GM18907 (cell line): ENCODE results near the gene HOXA13.

ENCODE experiments used
- ATAC-seq: cut with Tn5 transposase; IDR thresholded peaks from one replicate; pipeline ENCODE4 v1.9.1; 2021; ENCODE audit warnings: mild to moderate bottlenecking, moderate library complexity; ENCODE audit not compliant: unreplicated experiment

The HOXA13 gene

DNA sequence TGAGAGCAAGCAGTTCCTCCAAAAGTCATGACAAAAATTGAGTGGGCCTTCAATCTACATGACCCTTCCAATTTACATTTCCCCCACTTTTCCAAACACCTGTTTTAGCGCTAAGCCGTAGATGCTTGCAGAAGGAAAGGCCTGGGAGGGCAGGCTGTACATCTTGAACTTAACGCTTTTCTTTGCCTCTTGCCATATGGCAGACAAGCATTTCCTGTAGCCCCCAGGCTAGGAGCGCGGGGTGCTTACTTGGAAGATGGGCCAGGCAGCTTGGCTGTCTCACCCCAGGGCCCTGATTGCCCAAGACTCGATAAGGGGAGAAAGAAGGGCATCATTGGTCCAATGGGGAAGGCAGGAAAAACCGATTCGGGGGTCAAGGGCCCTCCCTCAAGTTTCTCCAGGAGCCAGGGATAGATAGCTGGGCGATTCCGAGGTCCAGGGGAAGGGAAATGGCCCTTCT lies 27.5 kb downstream of the HOXA13 start:
- no peak for ATAC-seq

DNA sequence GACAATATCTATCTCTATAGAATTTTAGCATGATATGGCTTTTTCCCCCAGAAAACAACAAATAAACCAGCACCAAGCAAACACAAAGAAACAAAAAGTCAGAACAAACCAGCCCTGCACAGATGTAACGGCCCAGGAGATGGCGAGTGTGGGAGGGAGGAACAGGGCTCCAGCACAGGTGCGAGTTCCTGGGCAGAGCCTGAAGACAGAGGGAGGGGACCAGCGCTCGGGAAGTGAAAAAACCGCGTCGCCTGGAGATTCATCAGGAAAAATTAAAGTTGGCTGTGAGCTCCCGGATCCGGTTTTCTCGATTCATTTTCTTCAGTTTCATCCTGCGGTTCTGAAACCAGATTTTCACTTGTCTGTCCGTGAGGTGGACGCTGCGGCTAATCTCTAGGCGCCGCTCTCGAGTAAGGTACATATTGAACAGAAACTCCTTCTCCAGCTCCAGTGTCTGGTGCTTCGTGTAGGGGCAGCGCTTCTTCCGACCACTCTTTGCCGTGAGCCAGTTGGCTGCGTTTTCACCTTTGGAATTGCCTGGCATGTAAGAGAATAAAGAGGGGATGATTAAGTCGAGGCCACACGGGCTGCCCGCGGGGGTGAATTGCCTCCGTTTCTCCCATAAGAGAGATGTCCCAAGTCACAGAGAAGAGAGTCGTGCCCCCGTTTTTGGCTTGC lies 28.1 kb downstream of the HOXA13 start:
- ATAC-seq, result no peak

DNA sequence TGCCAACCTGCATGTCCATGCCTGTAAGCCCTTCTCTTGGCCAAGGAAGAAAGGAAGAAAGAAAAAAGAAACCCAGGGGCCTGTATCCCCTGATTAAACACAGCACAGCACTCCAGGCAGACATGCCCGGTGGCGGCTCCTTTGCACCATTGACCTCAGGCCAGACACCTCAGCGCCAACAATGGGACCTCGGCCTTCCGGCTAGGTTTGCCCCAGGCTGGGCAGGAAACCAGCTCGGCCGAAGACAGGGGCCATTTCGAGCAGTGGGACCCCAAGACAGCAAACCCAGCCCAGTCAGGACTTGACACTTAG lies 28.6 kb downstream of the HOXA13 start:
- no peak for ATAC-seq

DNA sequence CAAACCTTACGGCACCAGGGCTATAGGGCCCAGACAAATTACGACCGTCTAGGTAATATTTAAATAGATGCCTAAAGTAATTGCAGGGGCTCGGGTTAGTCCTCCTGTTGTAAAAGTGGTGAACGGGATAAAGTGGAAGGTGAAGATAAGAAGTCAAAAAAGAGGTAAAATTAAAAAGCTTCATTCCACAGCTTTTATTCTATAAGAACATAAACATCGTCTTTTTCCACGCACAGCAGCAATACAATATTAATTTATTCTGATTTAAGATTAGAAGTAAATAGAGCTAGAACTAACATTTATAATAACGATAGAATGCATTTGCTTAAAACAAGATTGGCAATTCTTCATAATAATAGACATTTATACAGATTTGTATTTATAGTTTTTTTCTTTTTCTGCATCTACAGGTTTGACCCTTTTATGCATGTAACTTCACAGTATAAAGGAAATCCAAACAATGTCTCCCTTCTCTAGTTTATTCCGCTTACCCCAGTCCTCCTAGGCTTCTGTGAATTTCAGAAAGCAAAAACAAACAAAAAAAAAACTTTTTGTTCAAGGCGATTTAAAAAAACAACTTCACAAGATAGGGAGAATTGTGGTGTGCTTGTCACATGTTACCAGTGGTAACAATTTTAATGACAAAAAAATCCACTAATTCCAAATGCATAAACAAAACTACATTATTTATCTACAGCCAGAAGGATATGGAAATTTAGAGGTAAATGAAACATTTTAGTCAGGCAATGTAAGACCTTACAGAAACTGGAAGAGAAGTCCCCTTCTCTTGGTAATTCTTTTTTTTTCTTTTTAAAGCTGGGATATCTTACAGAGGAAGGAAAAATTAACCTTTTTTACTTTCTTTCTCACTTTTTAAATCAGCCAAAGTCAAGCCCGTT lies 29.2 kb downstream of the HOXA13 start:
- no peak for ATAC-seq

DNA sequence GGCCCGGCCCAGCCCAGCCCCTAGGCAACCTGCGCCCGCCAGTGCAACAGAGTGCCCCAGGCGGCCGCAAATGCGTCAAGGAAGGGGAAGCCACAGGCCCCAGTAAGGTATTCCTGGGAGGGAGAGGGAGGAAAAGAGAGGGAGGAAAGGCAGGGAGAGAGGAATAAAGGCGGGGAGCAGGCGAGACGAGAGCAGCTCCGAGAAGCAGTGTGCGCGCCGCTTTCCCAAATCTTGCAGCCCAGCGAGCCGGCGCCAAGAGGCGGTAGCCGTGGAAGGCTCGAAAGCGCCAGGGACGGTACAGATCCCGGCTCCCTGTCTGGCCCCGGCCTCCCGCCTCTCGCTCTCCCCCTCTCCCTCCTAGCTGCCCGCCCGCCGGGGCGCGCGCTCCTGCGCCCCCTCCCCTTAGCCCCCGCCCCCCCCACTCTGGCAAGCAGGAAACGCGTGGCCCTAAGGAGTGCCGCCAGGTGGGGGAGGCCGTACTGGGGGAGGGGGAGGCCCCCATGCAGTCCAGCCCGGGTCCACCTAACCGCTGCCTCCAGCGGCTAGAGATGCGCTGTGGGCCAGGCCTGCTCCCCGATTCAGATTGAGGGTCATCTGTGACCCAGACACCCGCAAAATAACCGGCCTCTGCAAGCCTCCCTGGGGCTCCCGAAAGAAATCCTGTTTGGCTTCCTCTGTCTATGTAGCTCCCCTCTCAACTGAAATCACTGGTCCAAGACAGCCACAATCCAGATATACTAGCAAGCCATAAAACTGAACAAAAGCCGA lies 30.0 kb downstream of the HOXA13 start:
- ATAC-seq, result no peak

DNA sequence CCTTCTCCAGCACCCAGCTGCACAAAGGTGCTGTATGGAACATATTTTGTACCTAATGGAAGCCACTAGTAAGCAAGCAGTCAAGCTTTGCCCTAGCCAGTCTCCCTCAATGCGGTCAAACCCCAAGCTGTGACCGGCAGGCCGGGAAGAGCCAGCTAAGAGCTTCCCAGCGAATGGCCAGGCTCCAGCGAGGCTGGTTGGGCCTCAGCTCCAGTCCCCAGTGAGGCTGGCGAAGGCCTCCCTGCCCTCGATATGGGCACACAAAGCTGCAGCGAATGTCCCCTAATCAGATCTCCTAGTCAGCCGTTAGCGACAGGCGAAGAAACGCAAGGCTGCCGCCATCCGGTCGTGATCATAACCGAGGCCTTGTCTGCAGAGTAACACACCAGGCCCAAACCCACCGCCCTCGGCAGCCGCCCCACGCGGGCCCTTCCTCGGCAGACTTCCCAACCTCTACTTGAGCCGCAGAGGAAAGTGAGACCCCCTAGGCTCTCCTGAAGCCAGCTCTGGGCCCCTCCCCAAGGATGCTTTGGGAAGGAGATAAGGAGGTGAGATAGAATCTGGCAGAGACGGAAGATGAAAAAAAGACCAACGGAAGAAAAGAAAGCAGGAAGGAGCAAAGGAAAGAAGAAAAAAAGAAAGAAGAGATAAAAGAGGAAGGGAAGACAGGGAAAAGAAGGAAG lies 31.5 kb downstream of the HOXA13 start:
- no peak for ATAC-seq

DNA sequence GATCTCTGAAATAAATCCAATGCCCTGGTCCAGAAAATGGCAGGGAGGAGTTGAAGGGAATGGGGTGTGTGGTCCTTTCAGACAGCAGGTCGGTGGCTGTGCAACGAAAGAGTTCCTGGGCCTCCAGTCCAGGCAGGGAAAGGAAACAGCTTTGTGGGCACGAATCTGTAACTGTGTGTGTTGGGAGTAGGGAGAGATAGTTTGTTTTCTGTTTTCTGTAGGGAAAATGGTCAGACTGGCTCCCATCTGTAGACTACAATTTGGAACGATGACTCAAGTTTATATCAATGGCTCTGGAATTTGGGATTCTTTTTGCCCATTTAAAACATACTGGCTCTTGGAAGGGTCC lies 32.0 kb downstream of the HOXA13 start:
- ATAC-seq, result no peak

DNA sequence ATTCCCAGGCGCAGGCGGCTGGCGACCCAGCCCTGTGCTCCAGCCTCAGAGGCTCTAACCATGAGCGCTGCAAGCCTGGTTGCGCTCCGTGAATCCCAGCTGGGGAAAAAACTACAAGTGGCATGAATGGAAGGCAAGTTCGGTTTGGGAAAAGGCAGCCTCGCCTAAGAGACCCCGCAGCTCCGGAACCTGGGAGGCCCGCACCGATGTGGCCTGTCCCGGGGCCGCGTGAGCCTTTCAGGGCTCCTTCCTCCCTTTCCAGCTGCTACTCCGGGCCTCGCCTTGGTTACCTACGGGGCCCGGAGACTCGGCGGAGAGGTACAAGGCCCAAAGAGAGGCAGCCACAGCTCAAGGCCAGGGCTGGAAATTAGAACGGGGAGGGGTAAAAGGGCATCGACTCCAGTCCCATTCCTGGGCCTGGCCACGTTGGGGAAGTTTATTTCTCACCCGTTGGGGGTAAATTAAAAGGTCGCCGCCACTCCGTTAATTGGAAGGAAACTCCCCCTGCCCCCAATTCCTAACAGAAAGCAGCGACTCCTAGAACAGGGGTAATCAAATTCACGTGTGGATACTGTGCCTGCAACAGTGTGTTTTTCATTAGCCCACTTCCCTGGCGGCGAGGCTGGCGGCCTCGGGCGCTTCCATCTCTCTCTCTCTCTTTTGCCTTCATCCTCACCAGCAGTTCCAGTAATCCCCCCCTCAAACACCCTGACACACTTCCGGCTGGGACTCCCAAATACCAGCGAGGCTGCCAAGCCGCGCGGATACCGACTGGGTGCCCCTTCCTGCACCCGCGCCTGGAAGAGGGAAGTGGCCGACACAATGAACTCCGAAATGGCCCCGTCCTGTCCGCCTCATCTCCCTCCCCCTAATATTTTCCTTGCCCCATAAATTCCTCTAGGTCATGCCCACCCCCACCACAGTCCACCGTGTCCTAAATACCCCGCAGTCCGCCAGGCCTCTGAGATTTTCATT lies 33.1 kb downstream of the HOXA13 start:
- no peak for ATAC-seq

DNA sequence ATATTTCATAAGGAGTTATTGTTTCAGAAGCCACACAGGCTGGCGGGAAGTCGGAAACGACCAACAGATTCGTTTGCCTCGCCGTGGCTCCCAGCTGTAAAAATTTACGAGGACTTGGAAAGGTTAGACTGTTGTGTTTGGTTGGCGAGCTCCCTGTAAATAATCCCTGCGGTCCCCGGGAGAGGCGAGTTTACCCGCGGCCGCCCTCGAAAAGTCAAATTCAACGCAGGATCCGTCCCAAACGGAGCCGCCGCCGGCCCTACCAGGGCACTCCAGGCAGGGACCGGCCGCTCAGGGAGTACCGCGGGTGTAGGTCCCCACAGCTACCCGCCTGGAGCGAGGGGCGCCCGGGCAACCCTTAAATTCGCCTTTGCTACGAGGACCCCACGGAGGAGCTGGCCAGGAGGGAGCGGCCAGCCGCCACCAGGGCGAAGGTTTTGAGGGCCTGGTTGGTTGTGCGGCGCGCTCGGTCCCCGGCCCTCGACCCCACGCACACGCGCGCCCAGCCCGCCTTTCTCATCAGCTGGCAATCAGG lies 33.8 kb downstream of the HOXA13 start:
- no peak for ATAC-seq

DNA sequence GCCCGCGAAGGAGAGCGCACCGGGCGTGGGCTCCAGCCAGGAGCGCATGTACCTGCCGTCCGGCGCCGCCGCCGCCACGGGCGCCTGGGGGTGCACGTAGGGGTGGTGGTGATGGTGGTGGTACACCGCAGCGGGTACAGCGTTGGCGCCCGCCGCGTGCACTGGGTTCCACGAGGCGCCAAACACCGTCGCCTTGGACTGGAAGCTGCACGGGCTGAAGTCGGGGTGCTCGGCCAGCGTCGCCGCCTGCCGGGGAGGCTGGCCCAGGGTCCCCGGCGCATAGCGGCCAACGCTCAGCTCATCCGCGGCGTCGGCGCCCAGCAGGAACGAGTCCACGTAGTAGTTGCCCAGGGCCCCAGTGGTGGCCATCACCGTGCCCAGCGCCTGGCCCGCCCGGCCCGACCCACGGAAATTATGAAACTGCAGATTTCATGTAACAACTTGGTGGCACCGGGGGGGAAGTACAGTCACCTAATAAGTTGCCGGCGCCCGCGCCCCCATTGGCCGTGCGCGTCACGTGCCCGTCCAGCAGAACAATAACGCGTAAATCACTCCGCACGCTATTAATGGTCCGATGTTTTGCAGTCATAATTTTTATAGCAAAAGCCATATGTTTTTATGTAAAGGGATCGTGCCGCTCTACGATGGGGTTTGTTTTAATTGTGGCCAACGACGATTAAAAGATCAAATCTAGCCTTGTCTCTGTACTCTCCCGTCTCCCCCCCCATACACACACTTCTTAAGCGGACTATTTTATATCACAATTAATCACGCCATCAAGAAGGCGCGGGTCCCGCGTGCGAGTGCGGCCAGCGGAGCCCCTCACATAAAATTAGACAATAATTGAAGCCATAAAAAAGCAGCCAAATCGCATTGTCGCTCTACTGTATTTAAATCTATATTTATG lies 34.5 kb downstream of the HOXA13 start, which contains the start of gene HOXA9:
HOXA9 (minus strand) TSS at position 449 of the 907 bp plus-strand sequence; CDS start at position 369, 80 bp downstream.
- no peak for ATAC-seq

DNA sequence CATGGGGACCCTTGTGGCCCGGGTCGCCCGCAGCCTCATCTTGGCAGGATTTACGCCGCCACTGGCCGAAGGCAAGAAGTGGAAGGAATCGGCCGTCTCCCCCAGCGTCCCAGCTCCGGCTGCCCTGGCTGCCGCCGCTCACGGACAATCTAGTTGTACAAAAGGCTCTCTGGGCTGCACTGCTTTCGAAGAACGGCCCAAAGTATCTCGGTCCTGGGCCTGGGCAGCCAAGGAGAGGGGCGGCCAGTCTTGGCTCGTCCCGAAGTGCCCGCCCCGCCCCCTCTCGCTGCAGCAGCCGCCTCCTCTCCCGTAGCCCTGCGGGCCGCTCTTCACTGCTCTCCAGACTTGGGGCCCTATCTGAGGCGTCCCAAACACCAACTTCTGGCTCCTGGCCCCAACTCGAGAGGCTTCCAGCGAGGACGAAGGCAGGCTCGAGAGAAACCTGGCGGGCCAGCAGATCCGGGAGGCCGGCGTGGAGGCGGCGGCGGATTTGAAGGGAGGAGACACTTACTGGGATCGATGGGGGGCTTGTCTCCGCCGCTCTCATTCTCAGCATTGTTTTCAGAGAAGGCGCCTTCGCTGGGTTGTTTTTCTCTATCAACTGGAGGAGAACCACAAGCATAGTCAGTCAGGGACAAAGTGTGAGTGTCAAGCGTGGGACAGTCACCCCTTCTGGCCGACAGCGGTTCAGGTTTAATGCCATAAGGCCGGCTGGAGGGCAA lies 35.4 kb downstream of the HOXA13 start:
- ATAC-seq, result no peak

DNA sequence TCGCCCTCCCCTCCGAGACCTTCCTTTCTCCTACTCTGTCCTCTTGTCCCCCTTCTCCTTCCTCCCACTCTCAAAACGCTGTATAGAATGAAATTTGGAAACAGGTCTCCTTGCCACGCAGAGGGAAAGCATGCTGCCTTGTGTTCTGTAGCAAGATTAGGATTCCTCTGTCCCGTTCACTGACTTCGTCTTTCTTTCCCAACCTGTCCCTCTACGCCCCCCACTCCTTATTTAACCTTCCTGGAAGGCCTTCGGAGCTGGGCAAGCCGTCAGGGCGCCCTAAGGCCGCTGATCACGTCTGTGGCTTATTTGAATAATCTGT lies 35.9 kb downstream of the HOXA13 start:
- no peak for ATAC-seq

DNA sequence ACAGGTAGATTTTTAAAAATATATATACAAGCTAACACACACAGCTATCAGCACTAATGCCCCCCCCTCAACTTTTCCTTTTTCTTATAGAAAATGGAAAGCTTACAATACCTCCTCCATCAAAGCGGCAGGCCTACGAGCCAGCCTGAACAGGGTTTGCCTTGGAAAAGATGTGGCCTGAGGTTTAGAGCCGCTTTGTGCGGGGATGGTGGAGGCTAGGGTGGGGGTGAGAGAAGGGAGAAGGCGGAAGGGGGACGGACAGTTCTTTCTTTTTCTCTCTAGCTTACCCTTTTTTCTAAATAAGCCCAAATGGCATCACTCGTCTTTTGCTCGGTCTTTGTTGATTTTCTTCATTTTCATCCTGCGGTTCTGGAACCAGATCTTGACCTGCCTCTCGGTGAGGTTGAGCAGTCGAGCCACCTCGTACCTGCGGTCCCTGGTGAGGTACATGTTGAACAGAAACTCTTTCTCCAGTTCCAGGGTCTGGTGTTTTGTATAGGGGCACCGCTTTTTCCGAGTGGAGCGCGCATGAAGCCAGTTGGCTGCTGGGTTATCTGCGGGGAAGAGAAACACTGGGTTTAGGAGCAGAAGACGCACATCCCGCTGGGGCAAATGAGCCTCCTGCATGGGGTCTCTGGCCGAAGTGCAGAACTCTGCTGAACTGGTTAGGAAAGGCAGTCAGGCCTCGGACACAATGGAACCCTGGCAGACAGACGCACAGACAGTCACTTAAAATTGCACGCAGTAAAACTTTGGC lies 36.4 kb downstream of the HOXA13 start:
- no peak for ATAC-seq

DNA sequence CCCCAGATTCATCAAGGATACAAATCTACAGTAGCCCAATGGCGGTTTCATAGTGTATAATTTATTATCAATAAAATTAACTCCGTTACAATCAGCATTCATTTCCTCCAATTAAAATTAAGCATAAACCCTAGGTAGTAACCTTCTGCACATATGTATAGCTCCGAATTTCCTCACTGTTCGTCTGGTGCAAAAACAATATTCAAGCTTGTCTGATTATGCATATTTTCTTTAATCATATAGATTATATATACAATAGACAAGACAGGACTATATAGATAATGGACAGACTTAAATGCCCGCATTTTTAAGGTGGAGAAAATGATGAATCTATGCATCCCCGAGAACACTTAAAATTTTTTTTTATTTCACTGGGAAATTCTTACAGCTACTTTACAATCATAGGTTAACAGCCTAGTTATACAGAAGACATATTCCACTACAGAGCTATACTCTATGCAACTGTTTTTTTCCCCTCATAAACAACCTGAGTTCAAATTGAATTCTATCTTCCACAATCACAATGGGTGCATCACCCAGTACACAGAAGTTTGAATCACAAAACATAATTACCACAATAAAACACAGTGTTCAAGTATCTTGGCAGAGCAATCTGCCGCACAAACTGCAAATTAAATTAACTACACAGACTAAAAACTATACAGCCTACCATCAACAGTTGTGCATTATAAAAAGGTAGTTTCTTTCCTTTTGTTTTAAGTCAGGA lies 37.2 kb downstream of the HOXA13 start:
- no peak for ATAC-seq

DNA sequence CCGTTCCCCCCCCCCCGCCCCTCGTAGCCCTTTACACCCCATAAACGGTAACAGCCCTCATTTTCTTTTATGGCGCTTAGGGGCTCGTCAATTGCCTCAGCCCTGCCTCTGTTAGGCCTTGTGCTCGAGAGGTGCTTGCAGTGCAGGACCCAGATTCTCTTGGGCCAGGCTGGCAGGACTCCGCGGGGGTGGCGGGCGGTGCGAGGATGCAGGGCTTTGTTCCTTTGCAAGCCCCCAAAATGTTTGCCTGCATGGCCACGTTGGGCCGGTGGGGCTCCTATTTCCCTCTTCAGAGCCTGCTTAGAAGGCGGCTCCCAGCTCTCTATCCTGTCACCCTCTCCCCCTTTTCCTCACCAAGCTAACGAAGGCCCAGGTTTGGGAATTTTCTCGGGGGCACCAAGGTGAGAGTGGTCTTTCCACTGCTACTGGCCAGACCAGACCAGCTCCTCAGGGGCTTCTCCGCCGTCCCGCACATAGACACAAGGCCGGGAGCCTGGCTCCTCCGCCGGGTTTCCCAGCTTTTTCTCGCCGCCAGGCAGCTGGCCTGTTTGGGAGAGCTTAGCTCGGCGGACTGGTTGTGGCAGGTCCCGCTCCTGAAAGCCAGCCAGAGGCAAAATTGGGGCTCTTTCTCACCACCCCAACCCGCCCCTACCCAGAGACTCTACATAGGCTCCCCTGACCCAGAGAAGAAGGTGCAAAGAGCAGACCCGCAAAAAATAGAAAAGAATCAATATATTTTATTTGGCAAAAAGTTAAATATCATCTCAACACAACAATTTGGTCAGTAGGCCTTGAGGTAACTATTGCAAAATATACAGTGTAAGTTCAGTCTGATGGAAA lies 38.0 kb downstream of the HOXA13 start:
- ATAC-seq, result no peak

DNA sequence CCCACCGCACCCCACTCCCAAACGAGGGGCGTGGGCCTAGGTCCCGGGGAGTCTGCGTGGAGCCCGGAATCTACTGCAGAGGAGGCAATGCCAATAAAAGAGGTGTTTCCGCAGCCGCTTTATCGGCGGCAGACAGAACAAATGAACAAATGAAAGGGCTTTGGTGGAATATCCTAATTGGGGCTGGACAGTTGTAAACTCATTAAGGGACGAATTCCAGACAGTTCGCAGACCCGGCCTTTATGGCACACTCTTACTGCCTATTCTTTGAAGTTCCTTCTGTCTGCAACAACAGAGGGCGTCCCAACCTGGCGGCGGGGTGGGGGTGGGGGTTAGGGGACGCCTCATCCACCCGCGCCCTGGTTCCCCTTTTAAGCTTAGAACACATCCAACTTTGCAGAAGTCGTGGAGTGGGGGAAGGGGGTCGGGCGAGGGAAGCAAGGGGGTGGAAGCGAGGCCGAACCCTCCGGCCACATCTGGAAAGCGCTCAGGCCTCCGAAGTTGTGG lies 38.6 kb downstream of the HOXA13 start:
- ATAC-seq, result no peak
